ENCODE measurements around the gene KRTAP9-6.
"Not testable (repeated sequence)": the region's sequence is repeated elsewhere in the genome, so short reads cannot be mapped to it uniquely, and the experiment has no call there.

KRTAP9-6 gene

DNA sequence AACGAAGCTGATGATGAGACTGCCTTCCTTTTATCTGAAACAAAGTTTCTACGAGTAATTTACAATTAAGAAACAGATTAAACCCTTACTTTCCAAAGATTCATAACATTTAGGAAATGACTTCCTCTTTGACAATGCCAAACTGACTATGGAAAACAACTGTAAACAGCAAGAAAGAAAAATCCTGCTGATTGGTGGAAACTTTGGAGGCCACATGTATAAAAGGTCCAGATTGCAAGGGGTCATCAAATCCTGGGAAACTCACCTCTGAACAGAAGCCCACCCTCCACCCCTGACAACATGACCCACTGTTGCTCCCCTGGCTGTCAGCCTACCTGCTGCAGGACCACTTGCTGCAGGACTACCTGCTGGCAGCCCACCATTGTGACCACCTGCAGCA is at the start of gene KRTAP9-6:
TSS of gene KRTAP9-6 (plus strand) at position 301 of the 400 bp plus-strand sequence. CDS start at position 301, 0 bp downstream.
- DNase-seq: no peak

DNA sequence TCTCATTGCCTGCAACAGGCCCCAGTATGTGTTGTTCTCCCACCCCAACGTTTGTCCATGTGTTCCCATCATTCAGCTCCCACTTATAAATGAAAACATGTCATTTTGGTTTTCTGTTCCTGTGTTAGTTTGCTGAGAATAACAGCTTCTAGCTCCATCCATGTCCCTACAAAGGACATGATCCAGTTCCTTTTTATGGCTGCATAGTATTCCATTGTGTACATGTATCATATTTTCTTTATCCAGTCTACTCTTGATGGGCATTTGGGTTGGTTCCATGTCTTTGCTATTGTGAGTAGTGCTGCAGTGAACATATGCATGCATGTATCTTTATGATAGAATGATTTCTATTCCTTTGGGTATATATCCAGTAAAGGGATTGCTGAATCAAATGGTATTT is 49.5 kb upstream of the KRTAP9-6 start:
- no peak for DNase-seq

DNA sequence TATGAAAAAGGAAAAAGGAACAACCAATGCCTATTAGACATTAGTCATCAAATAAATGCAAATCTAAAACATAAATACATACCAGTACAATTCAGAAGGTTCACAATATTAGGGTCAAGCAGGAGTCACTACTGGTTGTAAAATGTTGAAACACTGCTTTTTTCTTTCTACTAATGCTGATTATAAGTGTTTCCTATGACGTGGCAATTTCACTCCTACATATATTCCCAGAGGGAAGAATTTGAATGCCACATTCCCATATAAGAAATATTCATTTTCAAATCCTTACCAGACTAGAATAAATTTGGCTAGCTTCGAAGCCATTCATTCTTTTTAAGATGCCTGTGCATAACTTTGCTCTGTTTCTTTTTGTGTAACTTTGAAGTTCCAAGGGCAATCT is 41.4 kb upstream of the KRTAP9-6 start:
- DNase-seq: no peak

DNA sequence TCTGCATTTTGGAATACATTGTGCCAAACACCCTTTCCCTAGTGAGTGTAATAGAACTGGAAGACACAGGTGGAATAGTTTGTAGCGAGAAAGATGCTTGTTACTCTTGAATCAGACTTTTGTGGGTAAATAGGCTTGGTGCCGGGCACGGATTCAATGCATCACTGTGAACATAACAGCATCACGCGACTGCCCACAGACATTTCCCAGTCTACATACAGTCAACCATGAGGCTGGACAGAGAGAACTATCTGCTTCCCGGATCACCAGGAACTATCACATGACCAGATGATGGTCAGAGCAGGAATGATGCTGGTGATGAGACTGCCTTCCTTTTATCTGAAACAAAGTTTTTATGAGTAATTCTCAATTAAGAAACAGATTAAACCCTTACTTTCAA is 39.1 kb upstream of the KRTAP9-6 start:
- no peak for DNase-seq

- DNase-seq: not testable (repeated sequence)
These were observed 38.5 kb upstream of the KRTAP9-6 start, which contains the start of gene KRTAP9-2 for GRCh38 chr17:41226598-41227095. KRTAP9-2 (plus strand) TSS chr17:41226648; CDS start chr17:41226655, 7 bp downstream.

DNA sequence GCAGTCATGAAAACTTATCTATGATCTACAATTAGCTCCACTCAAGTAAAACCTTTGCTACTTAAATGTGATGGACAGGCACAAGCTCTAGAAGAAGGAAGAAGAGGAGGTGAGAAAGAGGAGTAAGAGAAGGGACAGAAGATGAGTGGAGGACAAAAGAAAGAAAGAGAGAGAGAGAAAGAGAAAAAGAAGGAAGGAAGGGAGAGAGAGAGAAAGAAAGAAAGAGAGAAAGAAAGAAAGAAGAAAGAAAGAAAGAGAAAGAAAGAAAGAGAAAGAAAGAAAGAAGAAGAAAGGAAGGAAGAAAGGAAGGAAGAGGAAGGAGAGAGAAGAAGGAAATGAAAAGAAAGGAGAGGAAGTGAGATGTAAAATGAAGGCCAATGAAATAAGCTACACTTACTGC is 35.1 kb upstream of the KRTAP9-6 start:
- DNase-seq: no peak

- DNase-seq: no peak
These were observed 33.4 kb upstream of the KRTAP9-6 start for GRCh38 chr17:41231731-41232130.

- DNase-seq: not testable (repeated sequence)
These were observed 32.6 kb upstream of the KRTAP9-6 start, which contains the start of gene KRTAP9-3 for GRCh38 chr17:41232399-41233105. KRTAP9-3 (plus strand) TSS chr17:41232449; CDS start chr17:41232502, 53 bp downstream.

DNA sequence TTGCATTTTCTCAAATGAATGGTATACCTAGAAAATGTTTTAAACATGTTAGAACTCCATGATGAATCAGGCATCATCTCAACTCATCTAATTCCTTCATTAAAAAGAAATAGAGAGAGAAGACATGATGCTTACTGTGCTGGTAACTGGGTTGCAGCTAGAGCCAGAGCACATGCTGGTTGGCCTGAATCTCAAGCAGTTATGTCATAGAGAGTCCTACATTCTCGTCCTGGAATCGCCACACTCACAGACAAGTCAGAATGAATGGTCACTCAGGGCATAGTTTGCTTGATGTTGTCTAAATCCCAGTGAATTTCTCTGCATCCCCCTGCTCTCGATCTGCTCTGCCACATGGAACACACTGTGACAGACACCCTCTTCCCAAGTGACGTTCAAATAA is 28.1 kb upstream of the KRTAP9-6 start:
- not testable (repeated sequence) for DNase-seq

DNA sequence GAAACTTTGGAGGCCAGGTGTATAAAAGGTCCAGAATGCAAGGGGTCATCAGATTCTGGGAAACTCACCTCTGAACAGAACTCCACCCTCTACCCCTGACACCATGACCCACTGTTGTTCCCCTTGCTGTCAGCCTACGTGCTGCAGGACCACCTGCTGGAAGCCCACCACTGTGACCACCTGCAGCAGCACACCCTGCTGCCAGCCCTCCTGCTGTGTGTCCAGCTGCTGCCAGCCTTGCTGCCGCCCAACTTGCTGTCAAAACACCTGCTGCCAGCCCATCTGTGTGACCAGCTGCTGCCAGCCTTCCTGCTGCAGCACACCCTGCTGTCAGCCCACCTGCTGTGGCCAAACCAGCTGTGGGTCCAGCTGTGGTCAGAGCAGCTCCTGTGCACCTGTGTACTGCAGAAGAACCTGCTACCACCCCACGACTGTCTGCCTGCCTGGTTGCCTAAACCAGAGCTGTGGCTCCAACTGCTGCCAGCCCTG is 27.2 kb upstream of the KRTAP9-6 start, which contains the start of gene KRTAP9-8:
TSS of gene KRTAP9-8 (plus strand) at position 51 of the 489 bp plus-strand sequence. CDS start at position 104, 53 bp downstream.
- not testable (repeated sequence) for DNase-seq

DNA sequence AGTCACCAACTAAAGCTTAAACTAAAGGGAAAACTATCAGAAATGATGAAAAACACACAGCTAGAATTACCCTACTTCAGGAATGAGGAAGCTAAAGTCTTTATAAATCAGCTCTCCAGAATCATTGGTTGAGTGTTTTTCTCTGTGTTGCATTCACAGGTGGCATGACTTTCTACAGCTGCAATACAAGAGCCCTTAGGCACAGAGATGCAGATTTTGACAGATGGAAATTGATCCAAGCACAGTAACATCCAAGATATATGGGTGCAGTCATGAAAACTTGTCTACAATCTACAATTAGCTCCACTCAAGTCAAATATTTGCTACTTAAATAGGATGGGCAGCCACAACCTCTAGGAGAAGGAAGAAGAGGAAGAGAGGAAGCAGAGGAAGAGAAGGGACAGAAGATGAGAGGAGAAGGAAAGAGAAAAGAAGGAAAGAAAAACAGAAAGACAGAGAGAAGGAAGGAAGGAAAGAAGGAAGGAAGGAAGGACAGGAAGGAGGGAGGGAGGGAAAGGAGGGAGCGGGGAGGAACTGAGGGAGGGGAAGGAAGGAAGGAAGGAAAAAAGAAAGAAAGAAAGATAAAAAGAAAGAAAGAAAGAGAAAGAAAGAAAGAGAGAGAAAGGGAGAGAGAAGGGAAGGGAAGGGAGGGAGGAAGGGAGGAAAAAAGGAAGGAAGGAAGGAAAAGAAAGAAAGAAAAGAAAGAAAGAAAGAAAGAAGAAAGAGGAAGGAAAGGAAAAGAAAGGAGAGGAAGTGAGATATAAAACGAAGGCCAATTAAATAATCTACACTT is 18.0 kb upstream of the KRTAP9-6 start:
- DNase-seq: not testable (repeated sequence)

GRCh38 chr17:41249637-41250240 is 15.4 kb upstream of the KRTAP9-6 start, which contains the start of gene KRTAP9-4:
KRTAP9-4 (plus strand) TSS chr17:41249687; CDS start chr17:41249721, 34 bp downstream.
- not testable (repeated sequence) for DNase-seq

- no peak for DNase-seq
These were observed 13.9 kb upstream of the KRTAP9-6 start for GRCh38 chr17:41251261-41251660.

DNA sequence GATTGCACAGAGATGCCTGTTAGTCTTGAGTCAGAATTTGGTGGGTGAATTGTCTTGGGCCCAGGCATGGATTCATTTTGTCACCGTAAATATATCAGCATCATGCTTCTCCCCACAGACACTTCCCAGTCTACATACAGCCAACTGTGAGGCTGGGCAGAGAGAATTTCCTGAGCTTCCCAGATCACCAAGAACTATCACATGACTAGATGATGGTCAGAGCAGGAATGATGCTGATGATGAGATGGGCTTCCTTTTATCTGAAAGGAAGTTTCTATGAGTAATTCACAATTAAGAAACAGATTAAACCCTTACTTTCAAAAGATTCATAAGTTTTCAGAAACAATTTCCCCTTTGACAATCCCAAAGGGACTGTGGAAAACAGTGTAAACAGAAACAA is 10.3 kb upstream of the KRTAP9-6 start:
- DNase-seq: no peak

DNA sequence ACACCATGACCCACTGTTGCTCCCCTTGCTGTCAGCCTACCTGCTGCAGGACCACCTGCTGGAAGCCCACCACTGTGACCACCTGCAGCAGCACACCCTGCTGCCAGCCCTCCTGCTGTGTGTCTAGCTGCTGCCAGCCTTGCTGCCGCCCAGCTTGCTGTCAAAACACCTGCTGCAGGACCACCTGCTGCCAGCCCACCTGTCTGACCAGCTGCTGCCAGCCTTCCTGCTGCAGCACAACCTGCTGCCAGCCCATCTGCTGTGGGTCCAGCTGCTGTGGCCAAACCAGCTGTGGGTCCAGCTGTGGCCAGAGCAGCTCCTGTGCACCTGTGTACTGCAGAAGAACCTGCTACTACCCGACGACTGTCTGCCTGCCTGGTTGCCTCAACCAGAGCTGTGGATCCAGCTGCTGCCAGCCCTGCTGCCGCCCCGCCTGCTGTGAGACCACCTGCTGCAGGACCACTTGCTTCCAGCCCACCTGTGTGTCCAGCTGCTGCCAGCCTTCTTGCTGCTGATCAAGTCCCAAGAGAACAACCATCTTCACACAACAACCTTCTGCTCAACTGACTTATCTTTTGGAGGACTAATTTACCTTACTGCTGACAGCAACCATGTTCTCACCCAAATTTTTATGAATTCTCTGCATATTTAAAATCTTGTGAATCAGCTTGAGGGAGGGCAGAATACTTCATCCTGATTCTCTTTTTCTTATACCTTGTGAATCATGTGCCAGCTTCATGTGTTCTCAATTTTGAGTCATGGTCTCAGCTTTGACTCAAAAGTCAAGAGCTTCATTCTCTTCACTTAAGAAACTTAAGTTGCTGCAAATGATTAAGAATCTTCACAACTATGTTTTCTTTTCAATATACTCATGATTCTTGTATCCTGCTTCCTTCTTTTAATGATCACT is 9.5 kb upstream of the KRTAP9-6 start, which contains the start of gene KRTAP9-9:
TSS of gene KRTAP9-9 (plus strand) at position 4 of the 910 bp plus-strand sequence.
- not testable (repeated sequence) for DNase-seq

DNA sequence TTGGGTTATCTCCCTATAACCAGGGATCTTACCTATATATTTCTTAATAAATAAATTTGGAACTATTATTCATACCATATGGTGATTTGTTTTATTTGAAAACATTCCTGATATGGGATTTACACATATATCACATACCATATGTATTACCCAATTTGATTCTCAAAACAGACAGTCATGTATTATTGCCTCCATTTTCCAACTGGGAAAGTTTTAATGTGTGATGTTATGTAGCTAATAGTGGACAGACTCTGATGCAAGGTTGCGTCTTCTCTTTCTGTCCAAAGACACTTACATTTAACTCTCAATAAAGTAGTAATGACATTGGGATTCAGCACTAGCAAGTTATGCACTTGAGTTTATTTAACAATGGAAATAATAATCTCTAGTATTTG is 8.9 kb upstream of the KRTAP9-6 start:
- DNase-seq: no peak

DNA sequence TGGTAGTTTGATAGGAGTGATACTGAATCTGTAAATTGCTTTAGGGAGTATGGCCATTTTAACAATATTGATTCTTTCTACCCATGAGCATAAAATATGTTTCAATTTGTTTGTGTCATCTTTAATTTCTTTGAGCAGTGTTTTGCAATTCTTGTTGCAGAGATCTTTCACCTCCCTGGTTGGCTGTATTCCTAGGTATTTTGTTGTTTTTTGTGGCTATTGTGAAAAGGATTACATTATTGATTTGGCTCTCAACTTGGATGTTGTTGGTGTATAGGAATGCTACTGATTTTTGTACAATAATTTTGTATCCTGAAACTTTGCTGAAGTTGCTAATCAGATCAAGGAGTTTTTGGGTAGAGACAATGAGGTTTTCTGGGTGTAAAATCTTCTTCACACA is 6.8 kb upstream of the KRTAP9-6 start:
- no peak for DNase-seq

- DNase-seq: no peak
These were observed 2.0 kb upstream of the KRTAP9-6 start for GRCh38 chr17:41263212-41263611.

GRCh38 chr17:41264599-41264998 is 579 bp upstream of the KRTAP9-6 start:
- no peak for DNase-seq

DNA sequence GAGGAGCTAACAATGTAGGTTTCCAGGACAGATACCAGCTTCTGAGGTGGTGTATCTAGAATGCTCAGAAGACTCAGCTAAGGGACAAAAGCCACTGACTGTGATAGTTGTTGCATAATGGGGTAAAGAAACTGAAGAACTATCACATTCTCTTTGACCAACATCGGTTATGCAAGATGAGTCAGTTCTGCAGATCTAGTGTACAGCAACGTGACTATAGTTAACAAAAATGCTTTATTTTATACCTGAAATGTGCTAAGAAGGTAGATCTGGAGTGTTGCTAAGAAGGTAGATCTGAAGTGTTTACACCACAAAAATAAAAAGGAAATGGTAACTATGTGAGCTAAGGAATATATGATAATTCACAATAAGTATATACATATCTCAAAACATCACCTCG is 2.5 kb downstream of the KRTAP9-6 start:
- no peak for DNase-seq

DNA sequence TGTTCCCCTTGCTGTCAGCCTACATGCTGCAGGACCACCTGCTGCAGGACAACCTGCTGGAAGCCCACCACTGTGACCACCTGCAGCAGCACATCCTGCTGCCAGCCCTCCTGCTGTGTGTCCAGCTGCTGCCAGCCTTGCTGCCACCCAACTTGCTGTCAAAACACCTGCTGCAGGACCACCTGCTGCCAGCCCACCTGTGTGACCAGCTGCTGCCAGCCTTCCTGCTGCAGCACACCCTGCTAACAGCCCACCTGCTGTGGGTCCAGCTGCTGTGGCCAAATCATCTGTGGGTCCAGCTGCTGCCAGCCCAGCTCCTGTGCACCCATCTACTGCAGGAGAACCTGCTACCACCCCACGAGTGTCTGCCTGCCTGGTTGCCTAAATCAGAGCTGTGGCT is 6.1 kb downstream of the KRTAP9-6 start:
- not testable (repeated sequence) for DNase-seq

- no peak for DNase-seq
These were observed 6.7 kb downstream of the KRTAP9-6 start for GRCh38 chr17:41271858-41272257.

Data from activated T-cell treated with anti-CD3 and anti-CD28 coated beads for 4 hours (primary cell).